Urinary bladder (tissue), 4 donors: ENCODE results near the gene MORC4. TPM values are rescaled to one million over a fixed set of nuclear protein-coding genes. Genes with fewer than 3 reads are reported as not detected.

Experiments used
- DNase-seq: peaks from one replicate; pipeline ENCODE4 v3.0.0-alpha.2; 2015; ENCODE audit errors: extremely low spot score
- H3K27ac ChIP-seq: one replicate; pipeline ENCODE4 v1.5.1; 2013; ENCODE audit warnings: low read depth, mild to moderate bottlenecking, moderate library complexity
- H3K36me3 ChIP-seq: one replicate; pipeline ENCODE4 v1.6.1; 2013; ENCODE audit warnings: mild to moderate bottlenecking, moderate library complexity; ENCODE audit not compliant: insufficient read depth
- H3K4me1 ChIP-seq: one replicate; pipeline ENCODE4 v1.6.1; 2013; ENCODE audit warnings: mild to moderate bottlenecking, moderate library complexity; ENCODE audit not compliant: insufficient read depth
- H3K4me3 ChIP-seq: one replicate; pipeline ENCODE4 v1.5.1; 2013; ENCODE audit warnings: low read depth, low read length
- WGBS: extraction: QIAGEN DNeasy Blood & Tissue Kit; methylation state at CpG from one replicate; pipeline ENCODE4 v1.1.7; 2013; 5-methylcytosine and 5-hydroxymethylcytosine counted together
- polyA plus RNA-seq: library from polyadenylated mRNA; stranded (reverse); fragments of 200-250 nt; gene quantifications from one replicate; pipeline ENCODE4 v1.2.3, GENCODE V29; 2013
- total RNA-seq: library from RNA; depleted of rRNA; stranded (reverse); fragments of >200 nt; gene quantifications from one replicate; pipeline ENCODE4 v1.2.3, GENCODE V29; 2014
- donor health status: healthy with polysubstance abuse.
- donor health status: healthy.

MORC4 gene
- total and polyA plus RNA-seq, 2 donors = 6.8 to 44.6 TPM

DNA sequence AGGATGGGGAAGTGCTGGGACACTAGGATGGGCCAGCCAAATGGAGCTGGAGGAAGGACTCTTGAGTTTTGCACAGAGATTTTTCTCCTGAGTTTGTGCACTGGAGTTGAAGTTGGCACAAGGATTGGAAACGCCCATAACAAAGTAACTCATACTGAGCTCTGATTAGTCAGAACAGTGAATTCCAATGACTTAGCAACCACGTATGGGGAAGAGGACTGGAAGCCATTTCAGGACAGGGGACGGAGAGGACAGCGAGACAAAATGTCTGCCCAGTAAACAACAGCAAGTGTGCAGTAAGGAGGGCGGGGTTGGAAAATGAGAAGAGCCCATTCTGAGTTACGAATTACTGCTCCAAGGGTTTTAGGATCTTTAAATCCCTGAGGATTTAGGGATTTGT lies 102.8 kb downstream of the MORC4 start:
- Histone ChIP-seq H3K4me3 (no peak overlapping the region), H3K36me3 (no peaks in the 10 kb centered on the region), H3K4me1 (no peaks in the 10 kb centered on the region), H3K27ac (no peak overlapping the region)
- 71% methylated on average over 6 of the region's 6 CpGs for WGBS
- no peak for DNase-seq

DNA sequence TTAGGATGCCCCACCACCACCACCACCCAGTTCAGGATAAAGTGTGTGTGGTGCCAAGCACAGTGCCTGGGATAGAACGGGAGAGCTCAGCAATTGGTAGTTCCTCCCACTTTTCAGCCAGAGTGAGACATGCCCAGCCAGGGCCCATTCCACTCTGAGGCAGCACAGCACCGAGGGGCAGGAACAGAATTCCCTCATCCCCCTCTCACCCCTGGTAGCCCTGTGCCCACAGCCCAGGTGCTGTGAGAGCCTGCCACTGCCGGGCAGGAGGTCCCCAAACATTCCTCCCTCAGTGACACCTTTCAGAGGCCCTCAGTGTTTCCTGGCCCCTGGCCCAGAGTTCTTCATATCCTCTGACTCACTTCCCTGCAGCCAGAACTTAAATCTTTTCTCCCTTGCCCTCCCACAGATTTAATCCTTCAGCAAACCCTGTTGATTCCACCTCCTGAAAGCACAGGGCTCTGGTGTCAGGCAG lies 105.0 kb downstream of the MORC4 start:
- Histone ChIP-seq H3K4me1 (no peaks in the 10 kb centered on the region), H3K4me3 (no peak overlapping the region), H3K27ac (no peak overlapping the region), H3K36me3 (no peaks in the 10 kb centered on the region)
- no peak for DNase-seq
- WGBS = 24% methylated on average over 3 of the region's 3 CpGs

- Histone ChIP-seq H3K36me3 (no peaks in the 10 kb centered on the region), H3K4me3 (no peak overlapping the region), H3K4me1 (no peaks in the 10 kb centered on the region), H3K27ac (no peak overlapping the region)
- no peak for DNase-seq
- 14% methylated on average over 6 of the region's 6 CpGs for WGBS
Measured at GRCh38 chrX:106894392-106894909, 105.6 kb downstream of the MORC4 start.

DNA sequence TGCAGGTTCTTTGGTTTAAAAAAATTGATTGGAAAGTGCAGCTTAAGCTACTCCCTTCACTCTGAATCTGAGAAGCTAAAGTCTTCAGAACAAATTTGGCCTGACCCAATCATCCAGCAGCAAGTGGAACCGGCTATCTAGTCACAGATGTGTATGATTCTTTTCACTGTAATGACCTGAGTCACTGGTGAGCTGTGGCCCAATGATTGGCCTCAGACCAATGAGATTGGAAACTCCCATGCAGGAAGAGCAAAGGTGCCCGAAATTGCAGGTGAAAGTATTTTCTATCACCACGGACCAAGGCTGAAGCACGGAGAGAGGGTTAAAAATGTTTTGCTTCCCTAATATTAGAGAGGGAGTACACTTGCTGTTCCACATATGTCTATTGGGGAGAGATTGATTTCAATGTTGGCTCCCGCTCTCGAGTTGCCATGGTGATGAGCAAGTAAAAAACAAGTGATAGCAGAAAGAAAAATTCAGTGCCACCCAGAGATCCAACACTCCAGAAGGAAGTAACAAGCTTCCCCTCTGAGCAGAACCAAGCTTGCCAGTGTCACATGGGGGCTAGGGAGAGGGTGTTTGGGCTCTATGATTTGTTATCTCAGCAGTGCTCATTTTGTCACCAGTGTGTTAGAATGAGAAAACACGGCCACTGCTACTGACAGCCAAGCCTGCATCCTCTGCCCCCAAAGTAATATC lies 108.1 kb downstream of the MORC4 start:
- H3K27ac ChIP-seq = no peak overlapping the region
- no peaks in the 10 kb centered on the region for H3K4me1 ChIP-seq
- H3K4me3 ChIP-seq = no peak overlapping the region
- H3K36me3 ChIP-seq = no peaks in the 10 kb centered on the region
- 65% methylated on average over 7 of the region's 7 CpGs for WGBS
- no peak for DNase-seq

Other genes with a start within 250 kb of the MORC4 start
- gene TBC1D8B, start 197.5 kb downstream of the MORC4 start, total RNA-seq = 44.0 TPM
- 2.6 TPM for gene TBC1D8B, start 197.5 kb downstream of the MORC4 start, polyA plus RNA-seq
- not detected for gene RIPPLY1, start 96.9 kb downstream of the MORC4 start, total RNA-seq
- gene RIPPLY1, start 96.9 kb downstream of the MORC4 start, polyA plus RNA-seq = not detected
- gene CLDN2, start 79.8 kb downstream of the MORC4 start, total RNA-seq = not detected
- gene CLDN2, start 79.8 kb downstream of the MORC4 start, polyA plus RNA-seq = not detected
- gene RBM41, start 118.6 kb upstream of the MORC4 start, total RNA-seq = 33.2 TPM
- 7.4 TPM for gene RBM41, start 118.6 kb upstream of the MORC4 start, polyA plus RNA-seq
- 2.2 TPM for gene NUP62CL, start 206.2 kb upstream of the MORC4 start, total RNA-seq
- gene NUP62CL, start 206.2 kb upstream of the MORC4 start, polyA plus RNA-seq = 0.58 TPM
- not detected for gene DNAAF6, start 206.4 kb upstream of the MORC4 start, total RNA-seq
- not detected for gene DNAAF6, start 206.4 kb upstream of the MORC4 start, polyA plus RNA-seq